H1 (cell line): Measurements from ENCODE around the gene MEMO1. TPM values are rescaled to one million over a fixed set of nuclear protein-coding genes. Genes with fewer than 3 reads are reported as not detected.

Source experiments
- ATF3 ChIP-seq: IDR thresholded peaks from 2 replicates; pipeline ENCODE4 v1.6.1; 2011; ENCODE audit warnings: low read depth, mild to moderate bottlenecking, low read length; ENCODE audit not compliant: insufficient read depth
- CHD7 ChIP-seq: fragments of 300-600 bp; sonication (generic); IDR thresholded peaks from 2 replicates; pipeline ENCODE4 v1.7.1; 2012; ENCODE audit warnings: low read length, moderate library complexity, mild to moderate bottlenecking, inconsistent platforms; ENCODE audit not compliant: insufficient replicate concordance
- HDAC2 ChIP-seq, 2 experiments: fragments of 300-600 bp in 1 of 2; sonication (generic) in 1 of 2; IDR thresholded peaks; 2 replicates each; pipeline ENCODE4 v1.6.1; 2011 to 2012; ENCODE audit warnings: low read depth in 2 of 2, low read length in 2 of 2, mild to moderate bottlenecking in 2 of 2, moderate library complexity in 2 of 2, borderline replicate concordance in 1 of 2, inconsistent platforms in 1 of 2
- MAX ChIP-seq: IDR thresholded peaks from 2 replicates; pipeline ENCODE4 v1.6.1; 2012; ENCODE audit warnings: inconsistent platforms
- SUZ12 ChIP-seq: fragments of 200-600 bp; sonication (generic); IDR thresholded peaks from 2 replicates; pipeline ENCODE4 v1.6.1; 2012; ENCODE audit warnings: mild to moderate bottlenecking, inconsistent platforms, low read length, moderate library complexity, mixed read lengths
- polyA plus RNA-seq, 7 experiments: library from polyadenylated mRNA; depleted of rRNA in 3 of 7; stranded (reverse) in 5 of 7; unstranded in 2 of 7; fragments of >200 nt in 5 of 7; fragments of 200-250 nt in 2 of 7; gene quantifications; 1 replicate in 5 of 7; 2 replicates in 1 of 7; 4 replicates in 1 of 7; pipeline versions ENCODE4 v1.2.1 to v1.2.3, GENCODE V29; 2011 to 2013; ENCODE audit warnings: missing spikeins in 2 of 7, mixed read lengths in 2 of 7
- total RNA-seq: library from RNA; stranded (reverse); fragmentation: NEBNext Ultra II Directional; extraction: Animal tissue kit (Norgen Biotek cat#: 25700); gene quantifications from 2 replicates; pipeline ENCODE4 v1.2.1, GENCODE V29; 2021

MEMO1 gene
- total and polyA plus RNA-seq, 2 of the 8 experiments (the other 6 are each of a cell fraction or from before 2014, with no cell fraction given): 26.9 to 54.7 TPM

- TF ChIP-seq CHD7: no peak
- no peak for TF ChIP-seq ATF3
- no peak for TF ChIP-seq HDAC2 (IDR thresholded peaks at IDR 0.05; ENCODE audit: borderline replicate concordance in 1 of 2, low read depth in 2 of 2, low read length in 2 of 2)
- no peak for TF ChIP-seq MAX
- TF ChIP-seq SUZ12: no peak
Measured at GRCh38 chr2:31937741-31938140, 73.1 kb downstream of the MEMO1 start (continued).
